Endothelial cell (in vitro differentiated cells): Measurements from ENCODE around the gene NAA80. TPM values are rescaled to one million over a fixed set of nuclear protein-coding genes. Genes with fewer than 3 reads are reported as not detected.

Experiments
- DNase-seq: peaks from one replicate; pipeline ENCODE4 v3.0.0; 2021; ENCODE audit warnings: low spot score
- H3K27ac Mint-ChIP-seq: one replicate; pipeline ENCODE4 v1.8.0; 2021; ENCODE audit warnings: mixed read lengths, inconsistent platforms; ENCODE audit not compliant: unreplicated experiment
- H3K27me3 Mint-ChIP-seq: one replicate; pipeline ENCODE4 v1.8.0; 2021; ENCODE audit warnings: mild to moderate bottlenecking, moderate library complexity, mixed read lengths, inconsistent platforms; ENCODE audit not compliant: unreplicated experiment
- H3K36me3 Mint-ChIP-seq: one replicate; pipeline ENCODE4 v1.8.0; 2021; ENCODE audit warnings: mild to moderate bottlenecking, low read depth, mixed read lengths, inconsistent platforms; ENCODE audit not compliant: unreplicated experiment
- H3K4me1 Mint-ChIP-seq: one replicate; pipeline ENCODE4 v1.8.0; 2021; ENCODE audit warnings: mild to moderate bottlenecking, mixed read lengths, inconsistent platforms; ENCODE audit not compliant: unreplicated experiment
- H3K4me3 Mint-ChIP-seq: one replicate; pipeline ENCODE4 v1.8.0; 2021; ENCODE audit warnings: mild to moderate bottlenecking, mixed read lengths, inconsistent platforms; ENCODE audit not compliant: unreplicated experiment
- H3K9me3 Mint-ChIP-seq: one replicate; pipeline ENCODE4 v1.8.0; 2021; ENCODE audit warnings: mixed read lengths, inconsistent platforms; ENCODE audit not compliant: unreplicated experiment
- long read RNA-seq: library from polyadenylated mRNA; unstranded; transcript quantifications from one replicate; pipeline ENCODE4 v2.0.0, GENCODE V29; 2020; ENCODE audit not compliant: unreplicated experiment
- total RNA-seq: library from RNA; stranded (reverse); fragmentation: NEBNext Ultra II Directional; extraction: Animal tissue kit (Norgen Biotek cat#: 25700); gene quantifications from one replicate; pipeline ENCODE4 v1.2.1, GENCODE V29; 2021; ENCODE audit not compliant: unreplicated experiment
- TF ChIP-seq, protein P1 (sequence below): fragments of 200-600 bp; sonication (generic); IDR thresholded peaks from one replicate; pipeline ENCODE4 v1.5.0; 2021; ENCODE audit warnings: antibody characterized with exemption; ENCODE audit not compliant: unreplicated experiment

Gene NAA80, protein sequence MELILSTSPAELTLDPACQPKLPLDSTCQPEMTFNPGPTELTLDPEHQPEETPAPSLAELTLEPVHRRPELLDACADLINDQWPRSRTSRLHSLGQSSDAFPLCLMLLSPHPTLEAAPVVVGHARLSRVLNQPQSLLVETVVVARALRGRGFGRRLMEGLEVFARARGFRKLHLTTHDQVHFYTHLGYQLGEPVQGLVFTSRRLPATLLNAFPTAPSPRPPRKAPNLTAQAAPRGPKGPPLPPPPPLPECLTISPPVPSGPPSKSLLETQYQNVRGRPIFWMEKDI
- 17.1 TPM for total RNA-seq
- long read RNA-seq, partial matches to known transcripts: 0 of 4 reads
- long read RNA-seq, other reads (novel, unspliced or antisense): 0 of 4 reads

DNA sequence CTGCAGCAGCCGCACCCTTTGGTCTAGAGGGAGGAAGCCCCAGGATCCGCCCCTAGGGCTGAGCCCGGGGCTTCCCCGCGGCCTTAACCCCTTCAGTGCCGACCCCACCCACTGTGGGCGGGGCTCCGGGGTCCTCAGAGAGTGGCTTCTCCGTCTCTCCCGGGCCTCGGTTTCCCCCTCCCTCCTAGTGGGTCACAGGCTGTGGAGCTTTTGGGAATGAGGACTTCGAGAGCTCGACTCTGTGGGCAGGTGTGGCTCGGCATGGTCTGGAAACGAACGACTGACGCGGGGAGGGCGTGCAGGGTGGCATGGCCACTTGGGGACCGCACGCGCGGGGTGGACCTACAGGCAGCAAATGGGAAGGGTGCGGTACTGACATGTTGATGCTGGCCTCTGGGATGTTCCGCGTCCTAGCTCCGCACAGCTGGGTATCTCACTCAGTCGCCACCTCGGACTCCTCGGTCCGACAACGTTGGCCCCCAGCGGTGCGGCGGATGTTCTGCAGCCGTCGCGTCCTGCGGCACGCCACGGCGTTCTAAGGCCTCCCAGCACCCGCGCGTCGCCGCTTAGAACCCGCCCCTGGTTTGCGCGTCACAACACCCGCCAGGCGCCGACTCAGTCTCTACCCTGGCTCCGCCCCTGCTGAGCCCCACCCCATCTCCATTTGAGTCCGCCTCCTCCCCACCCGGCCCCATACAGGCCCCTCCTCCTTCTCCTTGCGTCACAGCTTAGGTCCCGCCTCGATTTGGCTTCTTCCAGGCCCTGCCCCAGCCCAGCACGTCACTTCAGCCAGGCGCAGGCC lies at the start of gene NAA80, which contains the start of gene HYAL3:
TSS of gene NAA80 (minus strand) at position 570 of the 802 bp plus-strand sequence. CDS start 1,942 bp downstream, outside the sequence.
TSS of gene HYAL3 (minus strand) at position 570 of the 802 bp plus-strand sequence. CDS start 3,803 bp downstream, outside the sequence.
- peaks cover 12% of the 10 kb centered on the region for H3K4me1 Mint-ChIP-seq
- no peaks in the 10 kb centered on the region for H3K36me3 Mint-ChIP-seq
- H3K4me3 Mint-ChIP-seq: peak within 1 kb of the TSS; percentile 96
- TF ChIP-seq, protein P1, sequence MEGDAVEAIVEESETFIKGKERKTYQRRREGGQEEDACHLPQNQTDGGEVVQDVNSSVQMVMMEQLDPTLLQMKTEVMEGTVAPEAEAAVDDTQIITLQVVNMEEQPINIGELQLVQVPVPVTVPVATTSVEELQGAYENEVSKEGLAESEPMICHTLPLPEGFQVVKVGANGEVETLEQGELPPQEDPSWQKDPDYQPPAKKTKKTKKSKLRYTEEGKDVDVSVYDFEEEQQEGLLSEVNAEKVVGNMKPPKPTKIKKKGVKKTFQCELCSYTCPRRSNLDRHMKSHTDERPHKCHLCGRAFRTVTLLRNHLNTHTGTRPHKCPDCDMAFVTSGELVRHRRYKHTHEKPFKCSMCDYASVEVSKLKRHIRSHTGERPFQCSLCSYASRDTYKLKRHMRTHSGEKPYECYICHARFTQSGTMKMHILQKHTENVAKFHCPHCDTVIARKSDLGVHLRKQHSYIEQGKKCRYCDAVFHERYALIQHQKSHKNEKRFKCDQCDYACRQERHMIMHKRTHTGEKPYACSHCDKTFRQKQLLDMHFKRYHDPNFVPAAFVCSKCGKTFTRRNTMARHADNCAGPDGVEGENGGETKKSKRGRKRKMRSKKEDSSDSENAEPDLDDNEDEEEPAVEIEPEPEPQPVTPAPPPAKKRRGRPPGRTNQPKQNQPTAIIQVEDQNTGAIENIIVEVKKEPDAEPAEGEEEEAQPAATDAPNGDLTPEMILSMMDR: no peak
- DNase-seq: peak; percentile 97
- H3K27me3 Mint-ChIP-seq: peaks cover 4% of the 10 kb centered on the region
- H3K9me3 Mint-ChIP-seq: no peaks in the 10 kb centered on the region
- peak within 1 kb of the TSS; percentile 72 for H3K27ac Mint-ChIP-seq

DNA sequence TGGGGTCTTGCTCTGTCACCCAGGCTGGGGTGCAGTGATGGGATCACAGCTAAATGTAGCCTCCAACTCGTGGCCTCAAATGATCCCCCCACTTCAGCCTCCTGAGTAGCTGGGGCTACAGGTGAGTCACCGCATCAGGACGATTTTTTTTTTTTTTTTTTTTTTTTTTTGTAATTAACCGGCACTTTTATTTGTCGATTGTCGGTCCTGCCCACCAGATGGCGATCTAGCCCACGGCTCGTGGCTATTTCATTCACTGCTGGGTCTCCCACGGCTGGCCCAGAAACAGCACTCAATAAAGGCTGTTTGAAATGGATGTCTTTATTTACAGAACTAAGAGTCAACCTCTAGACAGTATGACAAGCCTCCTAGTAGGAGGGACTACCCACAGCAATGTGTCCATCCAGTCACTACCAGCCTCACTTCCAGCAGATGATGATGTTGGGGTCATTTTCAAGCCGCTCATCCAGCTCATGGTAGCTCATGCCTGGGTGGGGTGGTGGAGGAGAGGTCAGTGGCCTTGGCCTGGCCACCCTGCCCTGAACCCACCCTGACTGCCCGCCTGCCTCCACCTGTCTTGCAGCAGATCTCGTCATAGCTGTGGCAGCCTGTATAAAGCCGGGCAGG lies 48.1 kb upstream of the NAA80 start:
- no peaks in the 10 kb centered on the region for H3K9me3 Mint-ChIP-seq
- H3K36me3 Mint-ChIP-seq: no peaks in the 10 kb centered on the region
- DNase-seq: peak; percentile 68
- H3K4me3 Mint-ChIP-seq: no peak overlapping the region
- peaks cover 16% of the 10 kb centered on the region for H3K4me1 Mint-ChIP-seq
- TF ChIP-seq, protein P1: peak; percentile 65
- no peak overlapping the region for H3K27ac Mint-ChIP-seq
- peaks cover 12% of the 10 kb centered on the region for H3K27me3 Mint-ChIP-seq

DNA sequence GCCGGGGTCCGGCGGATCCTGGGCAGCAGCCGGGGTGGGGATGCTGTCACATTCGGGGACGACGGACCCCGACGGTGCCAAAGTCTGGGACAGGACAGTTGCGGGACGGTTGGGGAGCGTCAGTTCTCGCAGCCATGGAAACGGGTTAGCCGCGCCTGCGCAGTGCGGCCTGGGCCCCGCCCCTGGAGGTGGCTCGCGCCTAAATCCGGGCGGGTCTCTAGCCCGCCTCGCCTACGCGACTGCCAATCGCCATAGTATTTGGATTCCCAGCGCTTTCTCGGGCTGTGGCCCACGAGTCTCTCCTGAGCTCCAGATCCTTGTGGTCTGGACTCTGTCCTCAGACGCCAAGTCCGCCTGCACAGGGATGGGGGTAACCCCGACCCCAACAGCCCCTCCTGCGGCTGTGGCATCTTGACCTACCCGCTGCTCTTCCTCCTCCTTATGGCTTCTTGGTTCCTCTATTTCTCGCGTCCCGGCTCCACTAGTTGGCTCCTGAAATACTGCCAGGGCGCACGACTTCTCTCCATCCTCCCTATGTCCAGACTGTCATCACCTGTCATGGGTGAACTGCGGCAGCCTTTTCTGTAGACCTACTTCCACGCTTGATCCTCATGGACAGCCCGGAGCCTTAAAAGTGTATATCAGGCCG lies 46.5 kb upstream of the NAA80 start, which contains the start of gene ZMYND10:
TSS of gene ZMYND10 (minus strand) at position 147 of the 649 bp plus-strand sequence. CDS start 153 bp downstream, outside the sequence.
- no peaks in the 10 kb centered on the region for H3K9me3 Mint-ChIP-seq
- H3K4me1 Mint-ChIP-seq: peaks cover 10% of the 10 kb centered on the region
- TF ChIP-seq, protein P1: no peak
- peak; percentile 59 for DNase-seq
- H3K4me3 Mint-ChIP-seq: peak within 1 kb of the TSS; percentile 73
- no peak within 1 kb of the TSS for H3K27ac Mint-ChIP-seq
- H3K36me3 Mint-ChIP-seq: no peaks in the 10 kb centered on the region
- peaks cover 18% of the 10 kb centered on the region for H3K27me3 Mint-ChIP-seq

DNA sequence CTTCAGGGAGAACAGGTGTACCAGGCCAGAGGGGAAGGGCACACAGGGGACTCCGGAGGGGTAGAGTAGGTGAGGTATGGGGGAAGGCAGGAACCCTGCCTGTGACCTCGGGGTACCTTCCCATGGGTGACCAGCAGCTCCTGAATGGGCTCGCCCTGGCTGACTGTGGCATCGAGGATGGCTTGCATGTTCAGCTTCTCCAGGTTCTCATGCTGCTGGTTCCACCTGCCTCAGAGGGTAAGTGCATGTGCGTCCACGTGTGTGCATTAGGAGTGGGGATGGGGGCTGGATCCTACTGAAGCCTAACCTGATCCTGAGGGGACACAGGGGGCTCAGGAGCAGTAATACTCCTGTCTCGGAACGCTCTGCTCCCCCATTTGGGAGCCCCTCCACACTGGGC lies 45.8 kb upstream of the NAA80 start:
- peaks cover 2% of the 10 kb centered on the region for H3K36me3 Mint-ChIP-seq
- no peaks in the 10 kb centered on the region for H3K9me3 Mint-ChIP-seq
- H3K4me1 Mint-ChIP-seq: peaks cover 6% of the 10 kb centered on the region
- DNase-seq: no peak
- no peak overlapping the region for H3K27ac Mint-ChIP-seq
- TF ChIP-seq, protein P1: no peak
- peaks cover 16% of the 10 kb centered on the region for H3K27me3 Mint-ChIP-seq
- no peak overlapping the region for H3K4me3 Mint-ChIP-seq
